Epithelial cell of proximal tubule (primary cell): ENCODE measurements around the gene PIEZO1. TPM values are rescaled to one million over a fixed set of nuclear protein-coding genes. Genes with fewer than 3 reads are reported as not detected.
"Not testable (repeated sequence)": the region's sequence is repeated elsewhere in the genome, so short reads cannot be mapped to it uniquely, and the experiment has no call there.

Experiments
- DNase-seq: peaks from one replicate; pipeline ENCODE4 v3.0.0-alpha.2; 2011; ENCODE audit warnings: low read depth
- H3K4me3 ChIP-seq: 2 replicates; pipeline ENCODE4 v1.5.1; 2011; ENCODE audit warnings: low read depth, mild to moderate bottlenecking, low read length
- CTCF ChIP-seq: conservative IDR thresholded peaks from 2 replicates; pipeline ENCODE4 v1.5.1; 2012; ENCODE audit warnings: low read depth, mild to moderate bottlenecking, low read length
- total RNA-seq: library from RNA; depleted of rRNA; stranded (reverse); fragments of >200 nt; gene quantifications from 2 replicates; pipeline ENCODE4 v1.2.3, GENCODE V29; 2015

PIEZO1 gene
- total RNA-seq, 1 donor from 2014 or later, result 246 TPM

- no peak for TF ChIP-seq CTCF
- H3K4me3 ChIP-seq, result no peak overlapping the region
- DNase-seq, result no peak
These were observed 111.2 kb downstream of the PIEZO1 start for GRCh38 chr16:88673716-88674379.

GRCh38 chr16:88672776-88673175, 112.2 kb downstream of the PIEZO1 start:
- DNase-seq, result no peak
- TF ChIP-seq CTCF, result peak; percentile 33
- no peak overlapping the region for H3K4me3 ChIP-seq

- no peak overlapping the region for H3K4me3 ChIP-seq
- no peak for TF ChIP-seq CTCF
- no peak for DNase-seq
These were observed 113.2 kb downstream of the PIEZO1 start for GRCh38 chr16:88671806-88672205.

- DNase-seq, result no peak
These were observed 115.0 kb downstream of the PIEZO1 start for GRCh38 chr16:88669980-88670379.

GRCh38 chr16:88669493-88669892, 115.5 kb downstream of the PIEZO1 start:
- H3K4me3 ChIP-seq, DNase-seq: not testable (repeated sequence)

More at GRCh38 chr16:88669980-88670379, 115.0 kb downstream of the PIEZO1 start:
- no peak overlapping the region for H3K4me3 ChIP-seq
- TF ChIP-seq CTCF, result no peak

- no peak for DNase-seq
- no peak for TF ChIP-seq CTCF
- no peak overlapping the region for H3K4me3 ChIP-seq
These were observed 117.6 kb downstream of the PIEZO1 start for GRCh38 chr16:88667461-88667860.

- no peak for TF ChIP-seq CTCF
- DNase-seq, result no peak
- H3K4me3 ChIP-seq, result no peak overlapping the region
These were observed 119.5 kb downstream of the PIEZO1 start for GRCh38 chr16:88665570-88665969.

Other genes starting within 250 kb of the PIEZO1 start
- 18.3 and 19.2 TPM in 2 replicates for gene ZC3H18, start 214.8 kb downstream of the PIEZO1 start, total RNA-seq
- 0.17 TPM in 1 of 2 replicates, not detected in the other for gene IL17C, start 146.6 kb downstream of the PIEZO1 start, total RNA-seq
- gene CYBA, start 134.2 kb downstream of the PIEZO1 start, total RNA-seq, result 877 and 896 TPM in 2 replicates
- 76.2 and 167 TPM in 2 replicates for gene MVD, start 122.1 kb downstream of the PIEZO1 start, total RNA-seq
- gene SNAI3, start 98.7 kb downstream of the PIEZO1 start, total RNA-seq, result 0.23 and 0.58 TPM in 2 replicates
- gene RNF166, start 78.8 kb downstream of the PIEZO1 start, total RNA-seq, result 29.7 and 32.8 TPM in 2 replicates
- gene CTU2, start 78.7 kb downstream of the PIEZO1 start, total RNA-seq, result 9.3 and 26.6 TPM in 2 replicates
- gene CDT1, start 18.6 kb upstream of the PIEZO1 start, total RNA-seq, result 76.2 and 88.5 TPM in 2 replicates
- gene APRT, start 26.7 kb upstream of the PIEZO1 start, total RNA-seq, result 242 and 300 TPM in 2 replicates
- 9.2 and 18.3 TPM in 2 replicates for gene GALNS, start 71.7 kb upstream of the PIEZO1 start, total RNA-seq
- gene TRAPPC2L, start 71.9 kb upstream of the PIEZO1 start, total RNA-seq, result 48.3 and 58.2 TPM in 2 replicates
- not detected in 2 replicates for gene PABPN1L, start 81.4 kb upstream of the PIEZO1 start, total RNA-seq
- gene CBFA2T3, start 192.0 kb upstream of the PIEZO1 start, total RNA-seq, result 0.86 TPM in 1 of 2 replicates, not detected in the other